AG04449 (cell line): ENCODE data around the gene FAM9B.

Experiments
- CTCF ChIA-PET: fragments of 350-600 bp; formaldehyde crosslinking; extraction: SDS; loops from one replicate; lab custom pipeline; 2021; ENCODE audit warnings: antibody characterized with exemption; lab: Yijun Ruan, JAX
- POLR2A ChIA-PET: fragments of 400-600, 350-600 bp; formaldehyde crosslinking; extraction: SDS; loops from one replicate; lab custom pipeline; 2020; ENCODE audit warnings: antibody characterized with exemption, inconsistent platforms; lab: Yijun Ruan, JAX
- DNase-seq: peaks from one replicate; pipeline ENCODE4 v3.0.0-alpha.2; 2010; ENCODE audit warnings: low read depth, low spot score
- H3K4me3 ChIP-seq: 2 replicates; pipeline ENCODE4 v1.5.1; 2011; ENCODE audit warnings: low read depth, mild to moderate bottlenecking, control low read depth, low read length
- CTCF ChIP-seq: IDR thresholded peaks from one replicate; pipeline ENCODE4 v1.5.1; 2011; ENCODE audit warnings: mild to moderate bottlenecking, moderate library complexity, low read length, control low read depth, inconsistent platforms; ENCODE audit not compliant: insufficient read depth; ENCODE audit errors: missing control alignments

The FAM9B gene

GRCh38 chrX:8988446-8988845, 45.5 kb downstream of the FAM9B start:
- TF ChIP-seq CTCF, result no peak
- ChIA-PET CTCF (no interaction called here), POLR2A (no interaction called here)
- H3K4me3 ChIP-seq, result no peak overlapping the region
- peak; percentile 1 for DNase-seq

- POLR2A ChIA-PET, result no interaction called here
Measured at GRCh38 chrX:8987672-8988250, 46.2 kb downstream of the FAM9B start.

GRCh38 chrX:8984231-8984630, 49.7 kb downstream of the FAM9B start:
- ChIA-PET CTCF (no interaction called here), POLR2A (no interaction called here)
- H3K4me3 ChIP-seq, result no peak overlapping the region
- DNase-seq, result no peak
- TF ChIP-seq CTCF, result no peak

More at GRCh38 chrX:8987672-8988250, 46.2 kb downstream of the FAM9B start:
- CTCF ChIA-PET, result no interaction called here
- DNase-seq, result no peak
- H3K4me3 ChIP-seq, result no peak overlapping the region
- TF ChIP-seq CTCF, result no peak

GRCh38 chrX:8981723-8982122, 52.2 kb downstream of the FAM9B start:
- H3K4me3 ChIP-seq, result no peak overlapping the region
- no peak for DNase-seq
- ChIA-PET POLR2A (no interaction called here), CTCF (no interaction called here)
- no peak for TF ChIP-seq CTCF

GRCh38 chrX:8980756-8981155, 53.2 kb downstream of the FAM9B start:
- CTCF ChIA-PET, result no interaction called here
- H3K4me3 ChIP-seq, result no peak overlapping the region
- POLR2A ChIA-PET, result no interaction called here
- DNase-seq, result no peak
- TF ChIP-seq CTCF, result no peak
